PC-9 (cell line): ENCODE results near the gene STK17A. TPM values are rescaled to one million over a fixed set of nuclear protein-coding genes. Genes with fewer than 3 reads are reported as not detected.
A peak's percentile ranks its signal among the peaks of the same experiment; 100 is the strongest.

Experiments used
- BruUV-seq: library from RNA; stranded (reverse); fragments of 400-500 nt; replicated peaks from 2 replicates; lab custom pipeline; 2021; lab: Mats Ljungman, UMichigan
- CTCF ChIA-PET: fragments of 300-600 bp; sonication (Branson Sonifier 250); formaldehyde crosslinking; loops from one replicate; lab custom pipeline; 2022; ENCODE audit warnings: antibody characterized with exemption; lab: Charles Lee
- POLR2A ChIA-PET: fragments of 300-600 bp; sonication (Branson Sonifier 250); formaldehyde crosslinking; loops from one replicate; lab custom pipeline; 2022; ENCODE audit warnings: antibody characterized with exemption; ENCODE audit not compliant: unreplicated experiment; lab: Charles Lee
- DNase-seq, 2 experiments: peaks; one replicate each; pipeline versions ENCODE4 v3.0.0 to v3.0.0-alpha.2; 2015 to 2022; ENCODE audit warnings: mixed read lengths in 1 of 2
- H2AFZ ChIP-seq: fragments of 200-600 bp; sonication (generic); 2 replicates; pipeline ENCODE4 v1.8.1; 2017; ENCODE audit warnings: antibody characterized with exemption
- H3F3A ChIP-seq: fragments of 200-600 bp; sonication (generic); 2 replicates; pipeline ENCODE4 v1.8.1; 2017; ENCODE audit warnings: antibody characterized with exemption, mild to moderate bottlenecking, low read depth; ENCODE audit not compliant: insufficient read depth
- H3K27ac ChIP-seq: fragments of 200-600 bp; sonication (generic); 2 replicates; pipeline ENCODE4 v1.6.1; 2016; ENCODE audit warnings: mixed run types
- H3K27me3 ChIP-seq: fragments of 200-600 bp; sonication (generic); 2 replicates; pipeline ENCODE4 v1.6.1; 2016; ENCODE audit warnings: low read depth, mixed run types; ENCODE audit not compliant: insufficient read depth
- H3K36me3 ChIP-seq: fragments of 200-600 bp; sonication (generic); 2 replicates; pipeline ENCODE4 v1.6.1; 2016; ENCODE audit warnings: low read depth, mixed run types
- H3K4me1 ChIP-seq: fragments of 200-600 bp; sonication (generic); replicated peaks from 2 replicates; pipeline ENCODE4 v1.6.1; 2016; ENCODE audit warnings: mixed run types; ENCODE audit not compliant: insufficient read depth
- H3K4me2 ChIP-seq: fragments of 200-600 bp; sonication (generic); 2 replicates; pipeline ENCODE4 v1.6.1; 2017; ENCODE audit warnings: mixed run types
- H3K4me3 ChIP-seq: fragments of 200-600 bp; sonication (generic); 2 replicates; pipeline ENCODE4 v1.6.1; 2016; ENCODE audit warnings: mixed run types
- H3K79me2 ChIP-seq: fragments of 200-600 bp; sonication (generic); 2 replicates; pipeline ENCODE4 v1.6.1; 2017; ENCODE audit warnings: low read depth, mixed run types
- H3K9me2 ChIP-seq: fragments of 200-600 bp; sonication (generic); 2 replicates; pipeline ENCODE4 v1.8.1; 2017; ENCODE audit warnings: mild to moderate bottlenecking; ENCODE audit not compliant: insufficient read depth
- H3K9me3 ChIP-seq: fragments of 200-600 bp; sonication (generic); 2 replicates; pipeline ENCODE4 v1.8.1; 2016; ENCODE audit warnings: low read depth; ENCODE audit not compliant: insufficient read depth
- H4K20me1 ChIP-seq: fragments of 200-600 bp; sonication (generic); 2 replicates; pipeline ENCODE4 v1.8.1; 2017; ENCODE audit not compliant: insufficient read depth
- CTCF ChIP-seq: fragments of 200-600 bp; sonication (generic); conservative IDR thresholded peaks from 2 replicates; pipeline ENCODE4 v1.6.1; 2017; ENCODE audit warnings: mixed run types, antibody characterized with exemption, mild to moderate bottlenecking, moderate library complexity
- EZH2 ChIP-seq: fragments of 200-600 bp; sonication (generic); IDR thresholded peaks from 2 replicates; pipeline ENCODE4 v1.8.0; 2017; ENCODE audit warnings: antibody characterized with exemption, low read depth
- intact Hi-C: fragments of 100-400 bp; cut with micrococcal nuclease; formaldehyde crosslinking; loops from one replicate; pipeline ENCODE4 v1.10.0; 2022; ENCODE audit not compliant: unreplicated experiment
- total RNA-seq: library from RNA; stranded (reverse); gene quantifications from 2 replicates; pipeline ENCODE4 v1.2.3, GENCODE V29; 2021

Gene STK17A
- total RNA-seq, 1 experiment from 2014 or later, result 18.8 TPM

DNA sequence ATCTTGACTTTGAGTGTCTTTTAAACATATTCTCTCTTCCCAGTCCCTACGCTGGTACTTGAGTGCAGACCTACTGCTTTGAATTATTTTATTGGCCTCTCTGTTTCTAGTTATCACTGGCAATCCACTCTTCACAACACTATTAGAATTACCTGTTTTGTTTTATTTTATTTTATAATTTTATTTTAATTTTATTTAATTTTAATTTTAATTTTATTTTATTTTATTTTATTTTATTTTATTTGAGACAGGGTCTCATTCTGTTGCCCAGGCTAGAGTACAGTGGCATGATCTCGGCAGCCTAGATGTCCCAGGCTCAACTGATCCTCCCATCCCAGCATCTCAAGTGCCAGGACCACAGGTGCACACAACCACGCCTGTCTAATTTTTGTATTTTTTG, 6.8 kb downstream of the STK17A start:
- Histone ChIP-seq H3K4me1 (peaks cover 61% of the 10 kb centered on the region), H2AFZ (no peak overlapping the region), H3K36me3 (peaks cover 18% of the 10 kb centered on the region), H3K79me2 (peaks cover 99% of the 10 kb centered on the region), H3K4me3 (no peak overlapping the region), H3K9me3 (no peaks in the 10 kb centered on the region), H3K27ac (no peak overlapping the region), H3F3A (peaks cover 21% of the 10 kb centered on the region), H3K9me2 (no peaks in the 10 kb centered on the region), H3K27me3 (no peaks in the 10 kb centered on the region), H4K20me1 (peaks cover 45% of the 10 kb centered on the region), H3K4me2 (no peak overlapping the region)
- BruUV-seq, result no TSS peak
- POLR2A ChIA-PET, result no interaction called here
- CTCF ChIA-PET, result no interaction called here
- no peak for DNase-seq
- no peak for TF ChIP-seq CTCF
- no peak for TF ChIP-seq EZH2
- intact Hi-C loops, result no loop called here

DNA sequence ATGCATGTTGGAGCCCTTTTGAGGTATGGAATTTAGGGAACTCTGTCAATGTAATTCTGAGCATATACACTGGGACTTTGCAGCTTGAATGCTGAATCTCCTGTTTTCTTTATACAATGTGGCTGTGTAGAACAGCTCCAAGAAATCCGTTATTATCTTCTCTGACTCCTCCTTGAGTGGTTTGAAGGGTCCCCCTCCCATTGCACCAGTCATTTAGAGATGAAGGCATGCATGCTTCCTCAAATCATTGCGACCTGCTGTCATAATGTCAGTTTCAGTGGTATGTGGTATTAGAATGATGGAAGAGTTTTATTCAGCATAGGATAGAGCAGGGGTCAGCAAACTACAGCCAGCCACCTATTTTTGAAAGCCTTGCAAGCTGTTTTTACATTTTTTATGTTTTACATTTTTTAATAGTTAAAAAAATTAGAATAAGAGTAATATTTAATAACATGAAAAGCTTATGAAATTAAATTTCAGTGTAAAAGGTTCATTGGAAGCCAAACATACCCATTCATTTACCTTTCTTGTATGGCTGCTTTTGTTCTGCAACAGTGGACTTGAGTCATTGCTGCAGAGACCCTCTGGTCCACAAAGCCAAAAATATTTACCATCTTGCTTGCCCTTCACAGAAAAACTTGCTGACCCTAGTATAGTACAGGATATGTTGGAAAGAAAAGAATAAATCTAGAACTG, 8.1 kb downstream of the STK17A start:
- no peak for DNase-seq
- Histone ChIP-seq H3K9me3 (no peaks in the 10 kb centered on the region), H3K4me1 (peaks cover 53% of the 10 kb centered on the region), H3K4me3 (no peak overlapping the region), H3K79me2 (peaks cover 99% of the 10 kb centered on the region), H3K27me3 (no peaks in the 10 kb centered on the region), H3K27ac (peak overlapping the region; percentile 25; the same call in 1 of the 2 replicates), H3K4me2 (0 out of 2 replicates have a peak overlapping the region, but pooled peaks have one; percentile 3), H3F3A (peaks cover 18% of the 10 kb centered on the region), H3K36me3 (peaks cover 22% of the 10 kb centered on the region), H3K9me2 (no peaks in the 10 kb centered on the region), H4K20me1 (peaks cover 43% of the 10 kb centered on the region), H2AFZ (no peak overlapping the region)
- CTCF ChIA-PET, result interaction anchor here (0.6 kb wide), 2 partner anchors 9 to 13 kb away, joined by 3 to 4 read pairs; no protein-coding TSS in a partner anchor
- intact Hi-C loops, result no loop called here
- TF ChIP-seq CTCF (no peak), EZH2 (no peak)
- no TSS peak for BruUV-seq
- POLR2A ChIA-PET, result no interaction called here

DNA sequence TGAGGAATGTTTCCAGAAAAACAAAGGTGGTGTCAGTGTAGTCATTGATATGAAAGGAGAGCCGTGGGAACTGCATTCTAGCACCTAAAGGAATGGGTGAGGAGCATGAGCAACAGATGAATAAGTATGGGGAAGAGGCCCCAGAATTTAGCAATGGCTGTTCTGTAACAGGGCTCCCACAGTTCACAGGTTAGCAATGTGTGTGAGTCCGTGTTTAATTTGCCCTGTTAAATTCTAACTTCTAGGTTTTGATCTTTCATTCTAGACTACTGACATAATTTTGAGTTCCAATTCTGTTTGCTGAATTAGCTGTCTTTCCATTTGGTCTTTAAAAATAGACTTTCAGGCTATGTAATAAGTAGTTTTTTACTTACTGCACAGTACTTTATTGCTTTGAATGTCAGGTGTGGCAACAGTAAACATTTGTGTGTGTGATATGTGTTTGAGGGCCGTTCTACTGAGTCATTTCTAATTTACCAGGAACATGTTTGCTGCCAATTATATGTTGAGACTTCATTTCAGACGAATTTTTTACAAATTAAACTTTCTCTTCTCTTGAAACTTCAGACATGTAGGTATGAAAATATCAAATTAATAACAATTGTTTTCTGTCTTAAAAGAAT, 8.8 kb downstream of the STK17A start:
- H3K27me3 ChIP-seq, result no peaks in the 10 kb centered on the region
- H3K4me2 ChIP-seq, result 0 out of 2 replicates have a peak overlapping the region, but pooled peaks have one; percentile 3
- TF ChIP-seq CTCF, result no peak
- TF ChIP-seq EZH2, result no peak

More for the DNA sequence above, 8.8 kb downstream of the STK17A start:
- Histone ChIP-seq H3K4me3 (no peak overlapping the region), H3K36me3 (peaks cover 28% of the 10 kb centered on the region), H3F3A (peaks cover 17% of the 10 kb centered on the region; the same call in 1 of the 2 replicates), H3K9me3 (no peaks in the 10 kb centered on the region), H3K27ac (peak overlapping the region; percentile 25; the same call in 1 of the 2 replicates), H2AFZ (no peak overlapping the region), H3K79me2 (peaks cover 98% of the 10 kb centered on the region), H3K9me2 (no peaks in the 10 kb centered on the region), H3K4me1 (peaks cover 53% of the 10 kb centered on the region), H4K20me1 (peaks cover 43% of the 10 kb centered on the region)
- ChIA-PET POLR2A (no interaction called here), CTCF (interaction anchor here (0.6 kb wide), 1 partner anchor 13 kb away, joined by 4 read pairs; no protein-coding TSS in a partner anchor)
- BruUV-seq, result no TSS peak
- DNase-seq, result peak in 1 of 2 experiments; percentile 69
- intact Hi-C loops, result no loop called here
